Activated CD8-positive, alpha-beta T cell treated with anti-CD3 and anti-CD28 coated beads for 36 hours (primary cell): ENCODE measurements around the gene TF. TPM values are rescaled to one million over a fixed set of nuclear protein-coding genes. Genes with fewer than 3 reads are reported as not detected.

Source experiments
- ATAC-seq: fragments of 200-7000 bp; cut with Tn5 transposase; one replicate; pipeline ENCODE4 v1.10.0; 2021; ENCODE audit warnings: mild to moderate bottlenecking, moderate library complexity
- CTCF ChIA-PET: fragments of 350-600 bp; sonication (Branson Sonifier 250); formaldehyde crosslinking; loops from one replicate; lab custom pipeline; 2021; ENCODE audit warnings: antibody characterized with exemption; lab: Charles Lee
- POLR2A ChIA-PET: fragments of 350-600 bp; sonication (Branson Sonifier 250); formaldehyde crosslinking; loops from one replicate; lab custom pipeline; 2021; ENCODE audit warnings: antibody characterized with exemption; lab: Charles Lee
- DNase-seq: peaks from one replicate; pipeline ENCODE4 v3.0.0-alpha.2; 2020
- H3K27ac Mint-ChIP-seq: one replicate; pipeline ENCODE4 v1.8.0; 2021; ENCODE audit warnings: mild to moderate bottlenecking, mixed read lengths
- H3K27me3 Mint-ChIP-seq: one replicate; pipeline ENCODE4 v1.8.0; 2021; ENCODE audit warnings: mixed read lengths
- H3K36me3 Mint-ChIP-seq: one replicate; pipeline ENCODE4 v1.8.0; 2021; ENCODE audit warnings: low read depth, mixed read lengths
- H3K4me1 Mint-ChIP-seq: one replicate; pipeline ENCODE4 v1.8.0; 2021; ENCODE audit warnings: low read depth, mixed read lengths
- H3K4me3 Mint-ChIP-seq: one replicate; pipeline ENCODE4 v1.8.0; 2021; ENCODE audit warnings: mild to moderate bottlenecking, moderate library complexity, mixed read lengths
- H3K9me3 Mint-ChIP-seq: one replicate; pipeline ENCODE4 v1.8.0; 2021; ENCODE audit warnings: mixed read lengths
- CTCF ChIP-seq: fragments of 200-600 bp; IDR thresholded peaks from one replicate; pipeline ENCODE4 v1.8.0; 2022; ENCODE audit warnings: antibody characterized with exemption, mild to moderate bottlenecking
- intact Hi-C: fragments of 100-400 bp; cut with micrococcal nuclease; formaldehyde crosslinking; loops from one replicate; pipeline ENCODE4 v1.10.0; 2022
- total RNA-seq, 2 experiments: library from RNA; stranded (reverse); gene quantifications; one replicate each; pipeline ENCODE4 v1.2.3, GENCODE V29; 2021

TF gene
- total RNA-seq: under 1 TPM; 0.02 to 0.34 TPM

- H3K4me3 Mint-ChIP-seq: no peak within 1 kb of the TSS
- H3K36me3 Mint-ChIP-seq: no peaks in the 10 kb centered on the region
- peaks cover 37% of the 10 kb centered on the region for H3K27me3 Mint-ChIP-seq
- H3K9me3 Mint-ChIP-seq: no peaks in the 10 kb centered on the region
- no peaks in the 10 kb centered on the region for H3K4me1 Mint-ChIP-seq
- DNase-seq: no peak
- CTCF ChIA-PET: no interaction called here
- intact Hi-C loops: no loop called here
- H3K27ac Mint-ChIP-seq: no peak within 1 kb of the TSS
- no peak for TF ChIP-seq CTCF
- POLR2A ChIA-PET: no interaction called here
- ATAC-seq: no peak
Measured at GRCh38 chr3:133745981-133746711, at the start of gene TF. TF (plus strand) TSS chr3:133746393; CDS start chr3:133746441, 48 bp downstream.

- intact Hi-C loops: no loop called here
- Mint-ChIP-seq H3K9me3 (no peaks in the 10 kb centered on the region), H3K4me1 (no peaks in the 10 kb centered on the region), H3K27me3 (no peaks in the 10 kb centered on the region), H3K27ac (no peak overlapping the region), H3K4me3 (no peak overlapping the region), H3K36me3 (no peaks in the 10 kb centered on the region)
- POLR2A ChIA-PET: no interaction called here
- CTCF ChIA-PET: no interaction called here
- TF ChIP-seq CTCF: no peak
- no peak for ATAC-seq
- no peak for DNase-seq
Measured at GRCh38 chr3:133697960-133698359, 48.2 kb upstream of the TF start.

- DNase-seq: no peak
- ATAC-seq: no peak
- CTCF ChIA-PET: interaction anchor here (1.1 kb wide), 1 partner anchor 104 kb away, joined by 3 read pairs; no protein-coding TSS in a partner anchor
- H3K4me1 Mint-ChIP-seq: no peaks in the 10 kb centered on the region
- H3K36me3 Mint-ChIP-seq: no peaks in the 10 kb centered on the region
- no peak for TF ChIP-seq CTCF
- intact Hi-C loops: no loop called here
- H3K27ac Mint-ChIP-seq: no peak overlapping the region
- no peak overlapping the region for H3K4me3 Mint-ChIP-seq
- POLR2A ChIA-PET: no interaction called here
- H3K9me3 Mint-ChIP-seq: no peaks in the 10 kb centered on the region
- H3K27me3 Mint-ChIP-seq: peaks cover 6% of the 10 kb centered on the region
Measured at GRCh38 chr3:133699467-133699866, 46.7 kb upstream of the TF start.

GRCh38 chr3:133699903-133700302 is 46.3 kb upstream of the TF start:
- ATAC-seq (no peak), DNase-seq (no peak)
- no peak for TF ChIP-seq CTCF
- CTCF ChIA-PET: no interaction called here
- no peak overlapping the region for H3K4me3 Mint-ChIP-seq
- no peaks in the 10 kb centered on the region for H3K4me1 Mint-ChIP-seq
- no peaks in the 10 kb centered on the region for H3K36me3 Mint-ChIP-seq
- H3K27ac Mint-ChIP-seq: no peak overlapping the region
- peaks cover 7% of the 10 kb centered on the region for H3K27me3 Mint-ChIP-seq
- POLR2A ChIA-PET: no interaction called here
- intact Hi-C loops: no loop called here
- no peaks in the 10 kb centered on the region for H3K9me3 Mint-ChIP-seq

GRCh38 chr3:133700351-133700750 is 45.8 kb upstream of the TF start:
- ATAC-seq: no peak
- intact Hi-C loops: no loop called here
- Mint-ChIP-seq H3K36me3 (no peaks in the 10 kb centered on the region), H3K27me3 (peaks cover 7% of the 10 kb centered on the region), H3K4me3 (no peak overlapping the region), H3K9me3 (no peaks in the 10 kb centered on the region), H3K4me1 (no peaks in the 10 kb centered on the region), H3K27ac (no peak overlapping the region)
- ChIA-PET POLR2A (no interaction called here), CTCF (no interaction called here)
- DNase-seq: no peak
- no peak for TF ChIP-seq CTCF
